ENCODE measurements around the gene TES. TPM values are rescaled to one million over a fixed set of nuclear protein-coding genes. Genes with fewer than 3 reads are reported as not detected.

Gene TES
- total and polyA plus RNA-seq, 3 donors from 2014 or later, result 40.4 to 120 (median 71.0) TPM

DNA sequence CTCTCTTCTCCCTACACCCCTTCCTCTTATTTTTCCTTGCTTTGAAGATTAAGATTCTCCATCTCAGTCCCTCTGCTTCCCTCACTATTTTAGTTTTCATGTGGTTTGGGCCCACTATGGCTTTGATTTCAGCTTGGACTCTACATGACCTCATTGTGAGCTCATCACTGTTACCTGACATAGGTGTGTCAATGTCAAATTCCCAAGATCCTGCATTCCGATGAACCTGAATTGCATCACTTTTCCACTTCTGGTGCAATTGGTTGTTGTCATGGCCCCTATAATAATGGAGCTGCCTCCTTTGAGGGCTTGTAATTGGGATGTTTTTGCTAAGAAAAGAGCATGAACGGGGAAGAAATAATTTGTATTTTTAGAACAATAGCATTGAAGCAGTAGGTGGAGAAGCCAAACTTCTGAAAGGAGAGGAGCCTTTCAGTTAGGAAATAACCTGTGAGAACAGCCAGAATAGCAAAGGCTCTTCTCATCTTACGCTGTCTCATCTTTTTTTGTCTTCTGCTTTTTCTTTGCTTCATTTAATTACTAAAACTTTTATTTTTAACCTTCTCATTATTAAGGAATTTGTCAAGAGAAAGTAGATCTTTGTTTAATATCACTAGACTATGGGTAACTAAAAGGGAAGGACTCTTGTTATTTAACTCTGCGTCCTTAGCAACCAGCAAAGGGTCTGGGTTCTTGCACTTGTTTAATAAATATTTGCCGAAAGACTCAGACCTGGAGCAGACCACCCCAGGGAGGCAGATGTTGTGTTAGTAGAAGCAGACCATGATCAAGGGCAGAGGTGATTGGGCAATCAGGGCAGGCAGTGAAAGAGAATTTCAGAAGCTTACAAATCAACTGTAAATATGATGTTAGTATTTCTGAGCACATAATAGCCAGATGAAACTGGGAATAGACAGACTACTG is 95.4 kb downstream of the TES start:
- Histone ChIP-seq H3K27me3 (no peaks in the 10 kb centered on the region), H3K36me3 (ENCODE audit: low read depth, missing control alignments) (no peaks in the 10 kb centered on the region), H3K9me3 (no peaks in the 10 kb centered on the region), H3K4me3 (no peak overlapping the region), H3K4me1 (no peaks in the 10 kb centered on the region), H3K27ac (no peak overlapping the region)
- intact Hi-C loops (cut with DNase I; ENCODE audit: low total_unique reads), result no loop called here
- WGBS, 2 donors, result 79% methylated on average over 5 of the region's 5 CpGs
- DNase-seq, result no peak
- no peak for TF ChIP-seq POLR2A (IDR thresholded peaks at IDR 0.05)
- TF ChIP-seq, protein P1, sequence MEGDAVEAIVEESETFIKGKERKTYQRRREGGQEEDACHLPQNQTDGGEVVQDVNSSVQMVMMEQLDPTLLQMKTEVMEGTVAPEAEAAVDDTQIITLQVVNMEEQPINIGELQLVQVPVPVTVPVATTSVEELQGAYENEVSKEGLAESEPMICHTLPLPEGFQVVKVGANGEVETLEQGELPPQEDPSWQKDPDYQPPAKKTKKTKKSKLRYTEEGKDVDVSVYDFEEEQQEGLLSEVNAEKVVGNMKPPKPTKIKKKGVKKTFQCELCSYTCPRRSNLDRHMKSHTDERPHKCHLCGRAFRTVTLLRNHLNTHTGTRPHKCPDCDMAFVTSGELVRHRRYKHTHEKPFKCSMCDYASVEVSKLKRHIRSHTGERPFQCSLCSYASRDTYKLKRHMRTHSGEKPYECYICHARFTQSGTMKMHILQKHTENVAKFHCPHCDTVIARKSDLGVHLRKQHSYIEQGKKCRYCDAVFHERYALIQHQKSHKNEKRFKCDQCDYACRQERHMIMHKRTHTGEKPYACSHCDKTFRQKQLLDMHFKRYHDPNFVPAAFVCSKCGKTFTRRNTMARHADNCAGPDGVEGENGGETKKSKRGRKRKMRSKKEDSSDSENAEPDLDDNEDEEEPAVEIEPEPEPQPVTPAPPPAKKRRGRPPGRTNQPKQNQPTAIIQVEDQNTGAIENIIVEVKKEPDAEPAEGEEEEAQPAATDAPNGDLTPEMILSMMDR (IDR thresholded peaks at IDR 0.05), result no peak

DNA sequence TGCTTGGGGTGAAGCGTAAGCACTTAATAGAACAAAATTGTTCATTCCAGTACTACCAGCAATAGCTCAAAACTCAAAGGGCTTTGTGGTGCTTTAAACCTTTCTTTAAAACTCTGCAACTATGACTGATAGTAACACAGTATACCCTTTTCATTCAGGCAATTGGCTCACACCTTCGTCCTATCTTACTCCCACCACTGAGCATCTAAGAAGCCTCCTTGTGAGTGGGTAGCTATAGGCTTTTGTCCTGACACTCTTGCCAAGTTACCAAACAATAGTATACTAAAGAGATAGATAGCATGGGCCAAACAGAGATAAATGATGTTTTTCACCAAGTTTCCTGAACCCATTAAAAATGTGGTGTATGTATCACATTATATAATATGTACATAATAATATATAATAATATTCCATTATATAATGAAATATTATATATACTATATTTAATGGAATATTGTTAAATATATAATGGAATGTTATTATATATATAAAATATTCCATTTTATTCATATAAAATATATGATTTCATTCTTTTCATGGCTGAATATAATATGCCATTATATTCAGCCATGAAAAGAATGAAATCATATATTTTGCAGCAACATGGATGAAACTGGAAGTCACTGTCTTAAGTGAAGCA is 96.2 kb downstream of the TES start:
- H3K27me3 ChIP-seq, result no peaks in the 10 kb centered on the region
- H3K4me3 ChIP-seq, result no peak overlapping the region
- H3K4me1 ChIP-seq, result no peaks in the 10 kb centered on the region
- no peak for DNase-seq
- H3K27ac ChIP-seq, result no peak overlapping the region
- TF ChIP-seq, protein P1 (IDR thresholded peaks at IDR 0.05), result no peak
- TF ChIP-seq POLR2A (IDR thresholded peaks at IDR 0.05), result no peak
- no peaks in the 10 kb centered on the region for H3K9me3 ChIP-seq
- intact Hi-C loops (cut with DNase I; ENCODE audit: low total_unique reads), result no loop called here
- no peaks in the 10 kb centered on the region for H3K36me3 ChIP-seq (ENCODE audit: low read depth, missing control alignments)
- 66 to 76% methylated on average over 2 of the region's 2 CpGs for WGBS, 2 donors

DNA sequence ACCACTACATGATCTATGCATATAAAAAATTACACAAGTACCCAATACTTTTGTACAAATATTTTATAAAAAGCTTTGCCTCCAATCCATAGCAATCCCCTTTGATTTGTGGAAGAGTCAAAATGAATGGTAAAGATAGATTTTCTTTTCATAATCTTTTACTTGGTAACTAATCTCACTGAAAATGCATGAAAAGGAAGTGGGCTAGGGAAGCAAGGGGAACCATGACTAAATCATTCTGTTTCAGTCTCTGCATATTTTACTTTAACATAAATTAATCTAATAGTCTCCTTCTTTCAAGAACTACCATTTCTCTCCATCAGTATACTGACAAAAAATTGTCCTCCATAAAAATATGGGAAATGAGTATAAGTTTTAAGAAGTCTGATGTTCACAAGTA is 96.9 kb downstream of the TES start:
- intact Hi-C loops (cut with DNase I; ENCODE audit: low total_unique reads), result no loop called here
- Histone ChIP-seq H3K27me3 (no peaks in the 10 kb centered on the region), H3K4me1 (no peaks in the 10 kb centered on the region), H3K36me3 (ENCODE audit: low read depth, missing control alignments) (no peaks in the 10 kb centered on the region), H3K9me3 (no peaks in the 10 kb centered on the region), H3K4me3 (no peak overlapping the region), H3K27ac (no peak overlapping the region)
- TF ChIP-seq, protein P1 (IDR thresholded peaks at IDR 0.05), result no peak
- no peak for TF ChIP-seq POLR2A (IDR thresholded peaks at IDR 0.05)
- DNase-seq, result no peak

Other genes starting within 250 kb of the TES start
- gene TFEC, start 179.8 kb upstream of the TES start, total RNA-seq, result 1 to 10 TPM; 1.8 to 4.1 TPM
- gene TFEC, start 179.8 kb upstream of the TES start, polyA plus RNA-seq (ENCODE audit: insufficient read depth, low read depth, low replicate concordance), result 2.6 TPM

Measured in testis (tissue), 3 donors.